WERI-Rb-1 (cell line): Measurements from ENCODE around the gene KIAA1586.
A peak's percentile ranks its signal among the peaks of the same experiment; 100 is the strongest.
"Not testable (repeated sequence)": the region's sequence is repeated elsewhere in the genome, so short reads cannot be mapped to it uniquely, and the experiment has no call there.

Experiments
- DNase-seq: peaks from one replicate; pipeline ENCODE4 v3.0.0-alpha.2; 2020
- H3K27ac ChIP-seq: fragments of 250-450 bp; sonication (Bioruptor Pico); 2 replicates; pipeline ENCODE4 v1.5.1; 2020; ENCODE audit warnings: mild to moderate bottlenecking, moderate library complexity
- H3K27me3 ChIP-seq: fragments of 250-450 bp; sonication (Bioruptor Pico); 2 replicates; pipeline ENCODE4 v1.5.1; 2021; ENCODE audit warnings: mild to moderate bottlenecking, low read depth, moderate library complexity; ENCODE audit not compliant: insufficient read depth, severe bottlenecking
- H3K36me3 ChIP-seq: fragments of 250-450 bp; sonication (Bioruptor Pico); 2 replicates; pipeline ENCODE4 v1.5.1; 2020; ENCODE audit warnings: mild to moderate bottlenecking, moderate library complexity
- H3K4me3 ChIP-seq: 2 replicates; pipeline ENCODE4 v1.5.1; 2011; ENCODE audit warnings: low read depth, mild to moderate bottlenecking, control low read depth, low read length
- H3K9me3 ChIP-seq: fragments of 250-450 bp; sonication (Bioruptor Pico); 2 replicates; pipeline ENCODE4 v1.5.1; 2021; ENCODE audit warnings: mild to moderate bottlenecking, moderate library complexity; ENCODE audit not compliant: severe bottlenecking
- CTCF ChIP-seq: IDR thresholded peaks from 2 replicates; pipeline ENCODE4 v1.5.1; 2011; ENCODE audit warnings: low read depth, mild to moderate bottlenecking, control low read depth, inconsistent platforms, low read length

KIAA1586 gene, protein sequence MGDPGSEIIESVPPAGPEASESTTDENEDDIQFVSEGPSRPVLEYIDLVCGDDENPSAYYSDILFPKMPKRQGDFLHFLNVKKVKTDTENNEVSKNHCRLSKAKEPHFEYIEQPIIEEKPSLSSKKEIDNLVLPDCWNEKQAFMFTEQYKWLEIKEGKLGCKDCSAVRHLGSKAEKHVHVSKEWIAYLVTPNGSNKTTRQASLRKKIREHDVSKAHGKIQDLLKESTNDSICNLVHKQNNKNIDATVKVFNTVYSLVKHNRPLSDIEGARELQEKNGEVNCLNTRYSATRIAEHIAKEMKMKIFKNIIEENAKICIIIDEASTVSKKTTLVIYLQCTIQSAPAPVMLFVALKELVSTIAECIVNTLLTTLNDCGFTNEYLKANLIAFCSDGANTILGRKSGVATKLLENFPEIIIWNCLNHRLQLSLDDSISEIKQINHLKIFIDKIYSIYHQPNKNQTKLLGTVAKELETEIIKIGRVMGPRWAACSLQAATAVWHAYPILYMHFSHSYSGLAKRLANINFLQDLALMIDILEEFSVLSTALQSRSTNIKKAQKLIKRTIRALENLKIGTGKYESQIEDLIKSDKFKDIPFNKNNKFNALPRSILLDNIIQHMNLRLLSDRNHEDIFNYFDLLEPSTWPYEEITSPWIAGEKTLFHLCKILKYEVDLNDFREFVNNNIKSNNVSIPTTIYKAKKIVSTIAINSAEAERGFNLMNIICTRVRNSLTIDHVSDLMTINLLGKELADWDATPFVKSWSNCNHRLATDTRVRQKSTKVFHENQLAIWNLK

DNA sequence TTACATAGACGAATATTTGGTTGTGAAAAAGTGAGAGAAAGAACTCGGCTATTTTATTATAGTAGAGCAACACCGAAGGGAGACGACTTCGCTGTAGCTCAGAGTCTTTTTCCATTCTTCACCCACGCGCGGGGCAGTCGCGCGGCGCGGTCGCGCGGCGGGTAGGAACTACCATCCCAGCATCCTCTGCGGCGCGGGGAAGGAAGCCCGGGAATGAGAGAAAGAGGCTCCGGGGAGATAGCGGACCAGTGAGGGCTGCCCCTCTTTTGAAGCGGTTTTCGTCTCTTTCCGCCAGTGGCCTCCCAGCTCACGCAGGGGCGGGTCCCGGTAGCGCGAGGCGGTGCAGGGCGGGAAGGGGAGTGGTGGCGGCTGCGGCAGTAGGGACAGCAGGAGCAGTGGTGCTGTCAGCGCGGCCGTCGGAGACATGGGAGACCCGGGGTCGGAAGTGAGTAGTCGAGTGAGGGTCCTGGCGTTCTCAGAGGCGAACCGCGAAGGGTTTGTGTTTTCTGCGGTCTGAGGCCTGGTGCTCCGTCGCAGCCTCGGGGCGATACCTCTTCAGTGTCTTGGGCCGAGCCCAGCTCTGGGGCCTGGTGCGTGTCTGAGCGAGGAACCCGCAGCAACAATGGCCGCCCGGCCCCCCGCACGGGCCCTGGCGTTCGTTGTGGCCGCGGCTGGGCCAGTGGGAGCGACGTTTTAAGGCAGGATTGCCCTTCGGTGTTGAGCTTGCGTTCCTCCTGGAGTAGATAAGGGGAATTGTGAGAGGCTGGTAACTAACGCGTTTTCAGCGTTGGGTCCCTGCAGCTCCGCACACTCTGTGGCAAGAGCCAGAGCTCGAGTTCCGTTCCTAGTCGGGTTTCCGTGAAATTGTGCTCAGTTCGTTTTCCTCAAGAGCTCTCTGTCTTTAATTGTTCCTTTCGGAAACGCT is at the start of gene KIAA1586:
Gene KIAA1586, plus strand, starts transcription at position 362 of the 925 bp plus-strand sequence. Its CDS starts 63 bp downstream, at position 425.
- peak within 1 kb of the TSS; percentile 80 for H3K27ac ChIP-seq
- DNase-seq: peak; percentile 99
- peak within 1 kb of the TSS; percentile 91 for H3K4me3 ChIP-seq
- H3K36me3 ChIP-seq: peaks cover 35% of the 10 kb centered on the region
- H3K27me3 ChIP-seq, H3K9me3 ChIP-seq: not testable (repeated sequence)

GRCh38 chr6:56999049-56999448 is 47.4 kb upstream of the KIAA1586 start:
- Histone ChIP-seq H3K27ac (no peak overlapping the region), H3K27me3 (no peaks in the 10 kb centered on the region), H3K9me3 (peaks cover 8% of the 10 kb centered on the region), H3K36me3 (no peaks in the 10 kb centered on the region), H3K4me3 (no peak overlapping the region)
- DNase-seq: no peak
- no peak for TF ChIP-seq CTCF

GRCh38 chr6:56999748-57000147 is 46.7 kb upstream of the KIAA1586 start:
- DNase-seq: not testable (repeated sequence)

DNA sequence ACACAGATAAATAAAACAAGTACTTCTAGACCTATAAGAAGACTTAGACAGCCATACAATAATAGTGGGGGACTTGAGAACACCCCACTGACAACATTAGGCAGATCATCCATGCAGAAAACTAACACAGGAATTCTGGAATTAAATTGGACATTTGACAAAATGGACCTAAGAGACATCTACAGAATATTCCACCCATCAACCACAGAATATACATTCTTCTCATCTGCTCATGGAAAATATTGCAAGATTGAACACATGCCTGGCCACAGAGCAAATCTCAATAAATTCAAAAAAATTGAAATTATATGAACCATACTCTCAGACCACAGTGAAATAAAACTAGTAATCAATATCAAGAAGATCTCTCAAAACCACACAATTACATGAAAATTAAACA is 44.3 kb upstream of the KIAA1586 start:
- Histone ChIP-seq H3K9me3 (peaks cover 8% of the 10 kb centered on the region), H3K36me3 (no peaks in the 10 kb centered on the region), H3K27me3 (no peaks in the 10 kb centered on the region), H3K27ac (no peak overlapping the region), H3K4me3 (no peak overlapping the region)
- TF ChIP-seq CTCF: no peak
- no peak for DNase-seq

More at GRCh38 chr6:56999748-57000147, 46.7 kb upstream of the KIAA1586 start:
- not testable (repeated sequence) for H3K27me3 ChIP-seq, H3K4me3 ChIP-seq, H3K36me3 ChIP-seq, H3K9me3 ChIP-seq, H3K27ac ChIP-seq

DNA sequence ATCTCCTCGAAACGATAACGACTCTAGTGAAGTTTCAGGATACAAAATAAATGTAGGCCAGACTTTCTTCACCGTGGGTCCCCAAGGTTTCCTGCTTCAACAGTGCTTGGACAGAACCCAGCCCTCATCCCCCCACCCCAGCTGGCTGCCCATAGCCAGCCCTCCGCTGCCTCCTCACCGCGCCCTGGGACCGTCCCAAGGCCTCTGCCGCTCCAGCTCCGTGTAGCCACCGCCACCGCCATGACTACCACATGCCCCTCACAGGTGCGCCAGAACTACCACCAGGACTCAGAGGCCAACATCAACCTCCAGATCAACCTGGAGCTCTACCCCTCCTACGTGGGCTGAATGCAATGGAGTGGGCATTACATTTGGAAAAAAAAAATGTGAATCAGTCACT is 42.2 kb upstream of the KIAA1586 start:
- no peaks in the 10 kb centered on the region for H3K36me3 ChIP-seq
- H3K9me3 ChIP-seq: peaks cover 2% of the 10 kb centered on the region
- H3K4me3 ChIP-seq: no peak overlapping the region
- no peak for DNase-seq
- no peak for TF ChIP-seq CTCF
- no peak overlapping the region for H3K27ac ChIP-seq
- H3K27me3 ChIP-seq: no peaks in the 10 kb centered on the region

- DNase-seq: no peak
- Histone ChIP-seq H3K27me3 (no peaks in the 10 kb centered on the region), H3K36me3 (no peaks in the 10 kb centered on the region), H3K9me3 (no peaks in the 10 kb centered on the region), H3K27ac (no peak overlapping the region), H3K4me3 (no peak overlapping the region)
- TF ChIP-seq CTCF: no peak
Measured at GRCh38 chr6:57006101-57006500, 40.4 kb upstream of the KIAA1586 start.

- not testable (repeated sequence) for H3K9me3 ChIP-seq, DNase-seq, H3K4me3 ChIP-seq, H3K36me3 ChIP-seq, H3K27me3 ChIP-seq, H3K27ac ChIP-seq
Measured at GRCh38 chr6:57008069-57008468, 38.4 kb upstream of the KIAA1586 start.
